HG02884 (cell line): ENCODE data around the gene F11R.
"Not testable (repeated sequence)": the region's sequence is repeated elsewhere in the genome, so short reads cannot be mapped to it uniquely, and the experiment has no call there.

Experiments
- ATAC-seq: cut with Tn5 transposase; IDR thresholded peaks from one replicate; pipeline ENCODE4 v1.9.1; 2021; ENCODE audit warnings: mild to moderate bottlenecking, moderate library complexity; ENCODE audit not compliant: unreplicated experiment

F11R gene

DNA sequence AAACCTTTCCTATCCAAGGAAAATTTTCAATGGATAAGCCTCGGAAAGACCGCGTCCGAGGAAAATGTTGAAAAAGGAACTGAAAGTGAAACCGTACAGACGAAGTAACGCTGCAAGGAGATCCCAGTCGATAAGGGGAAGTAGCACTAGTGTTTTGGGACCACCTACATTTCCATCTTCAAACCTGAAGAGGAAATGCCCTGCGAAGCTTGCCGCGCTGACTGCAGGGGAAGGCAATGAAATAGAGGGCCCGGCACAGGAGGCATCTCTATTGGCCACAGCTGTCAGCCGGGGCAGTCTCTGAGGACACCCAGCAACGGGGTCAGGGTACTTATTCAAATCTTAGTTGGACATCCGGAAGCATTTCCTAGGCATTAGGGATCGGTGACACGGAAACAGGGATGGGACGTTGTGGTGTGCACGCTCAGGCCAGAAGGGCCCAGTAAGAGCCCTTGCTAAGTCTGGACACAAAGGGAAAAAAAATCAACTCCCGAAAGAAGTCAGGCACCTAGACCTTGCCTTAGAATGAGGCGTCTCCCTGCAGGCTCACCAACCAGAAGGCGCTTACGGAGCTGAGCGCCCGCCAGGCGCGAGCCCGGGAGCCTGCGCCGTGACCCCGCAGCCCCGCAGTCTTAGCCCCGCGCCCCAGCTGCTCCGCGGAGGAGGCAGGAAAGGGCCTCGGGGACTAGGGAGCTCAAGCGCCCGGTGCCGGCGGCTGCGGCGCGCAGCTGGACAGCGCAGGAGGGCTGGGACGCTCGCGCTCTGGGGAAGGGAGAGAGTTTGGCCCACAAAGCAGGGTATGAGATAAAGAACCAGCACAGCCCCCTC is 24.2 kb upstream of the F11R start:
- peak; percentile 34 for ATAC-seq

DNA sequence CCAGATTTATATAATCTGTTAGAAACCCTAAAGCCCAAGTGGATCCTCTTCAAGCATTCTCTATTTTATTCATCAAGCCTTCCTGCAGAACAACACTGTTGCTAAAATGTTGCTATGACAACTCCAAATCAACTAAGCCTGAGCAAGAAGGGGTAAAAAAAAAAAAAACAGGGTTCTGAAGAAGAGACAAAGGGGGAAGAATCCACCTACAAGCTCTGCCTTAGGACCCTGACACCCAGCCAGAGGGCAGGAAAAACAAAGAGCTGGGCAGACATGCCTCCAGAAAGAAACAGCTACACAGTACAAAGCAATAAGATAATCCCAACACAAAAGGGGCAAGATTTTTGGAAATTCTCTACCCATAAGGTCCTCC is 23.6 kb upstream of the F11R start:
- no peak for ATAC-seq

GRCh38 chr1:161039546-161039945 is 18.6 kb upstream of the F11R start:
- ATAC-seq = no peak

- ATAC-seq = no peak
Observed at GRCh38 chr1:161039154-161039545, 18.2 kb upstream of the F11R start.

- peak; percentile 89 for ATAC-seq
Observed at GRCh38 chr1:161038523-161039153, 17.7 kb upstream of the F11R start, which contains the start of gene TSTD1. Gene TSTD1, minus strand, starts transcription at chr1:161038964. Its CDS starts 75 bp downstream, at chr1:161038889.

DNA sequence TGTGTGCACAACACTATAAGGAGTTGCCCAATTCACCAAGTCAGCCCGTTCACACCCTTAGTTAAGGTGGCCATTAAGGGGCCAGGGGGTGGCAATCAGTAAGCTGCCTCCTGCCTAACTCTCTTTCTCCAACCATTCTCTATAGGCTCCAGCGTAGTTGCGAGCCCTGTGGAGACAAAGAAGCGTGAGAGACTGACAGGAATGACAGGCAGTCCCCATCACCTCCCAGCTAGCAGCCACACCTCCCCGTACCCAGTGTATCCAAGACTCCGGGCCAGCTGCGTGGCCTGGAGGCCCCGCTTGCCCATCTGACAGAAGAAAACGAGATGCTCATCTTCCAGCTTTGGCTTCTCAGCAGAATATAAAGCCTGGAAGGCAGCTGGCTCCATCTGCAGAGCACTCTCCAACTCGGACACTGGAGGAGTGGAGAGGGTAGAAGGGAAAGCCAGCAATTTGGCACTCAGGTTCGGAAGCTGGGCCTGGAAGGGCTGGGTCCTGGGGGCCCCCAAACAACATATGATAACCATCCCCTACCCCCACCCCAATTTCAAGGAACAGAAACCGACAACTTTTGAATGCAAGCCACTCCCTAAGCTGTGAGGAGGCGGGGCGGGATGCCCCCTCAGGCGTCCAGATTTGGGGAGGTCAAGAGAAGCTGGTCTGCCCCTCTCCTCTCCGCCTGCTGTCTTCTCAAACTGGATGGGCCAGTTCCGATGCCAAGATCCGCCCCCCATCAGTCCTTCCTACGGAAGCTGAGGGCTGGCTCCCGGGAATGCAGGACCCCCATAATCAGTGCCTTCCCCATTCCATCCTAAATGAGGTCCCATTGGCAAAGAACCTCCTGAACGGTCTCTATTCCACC is 16.9 kb upstream of the F11R start:
- no peak for ATAC-seq

DNA sequence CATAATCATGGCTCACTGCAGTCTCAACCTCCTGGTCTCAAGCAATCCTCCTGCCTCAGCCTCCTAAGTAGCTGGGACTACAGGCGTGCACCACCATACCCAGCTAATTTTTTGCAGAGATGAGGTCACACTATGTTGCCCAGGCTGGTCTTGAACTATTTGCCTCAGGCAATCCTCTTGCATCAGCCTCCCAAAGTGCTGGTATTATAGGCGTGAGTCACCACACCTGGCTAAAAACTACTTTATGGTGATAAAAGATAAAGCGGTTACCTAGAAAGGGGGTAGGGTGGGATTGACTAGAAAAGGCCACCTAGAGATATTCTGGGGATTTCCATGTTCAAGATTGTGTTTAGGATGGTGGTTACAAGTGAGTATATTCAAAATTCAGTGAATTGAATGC is 12.8 kb upstream of the F11R start:
- no peak for ATAC-seq

- ATAC-seq = no peak
Observed at GRCh38 chr1:161032409-161032808, 11.5 kb upstream of the F11R start.

DNA sequence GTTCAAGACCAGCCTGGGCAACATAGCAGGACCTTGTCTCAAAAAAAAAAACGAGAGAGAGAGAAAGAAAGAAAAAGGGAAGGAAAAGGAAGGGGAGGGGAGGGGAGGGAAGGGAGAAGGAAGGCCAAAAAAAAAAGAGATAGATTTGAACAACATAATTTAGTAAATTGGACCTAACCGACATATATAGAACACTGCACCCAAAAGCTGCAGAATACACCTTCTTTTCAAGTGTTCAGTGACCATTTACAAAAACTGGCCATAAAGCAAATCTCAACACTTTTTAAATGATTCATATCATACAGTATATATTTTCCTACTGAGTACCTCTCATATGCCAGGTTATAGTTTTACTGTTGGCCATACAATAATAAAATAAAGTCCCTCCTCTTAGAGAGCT is 10.9 kb upstream of the F11R start:
- no peak for ATAC-seq

GRCh38 chr1:161029466-161029865 is 8.5 kb upstream of the F11R start:
- ATAC-seq = not testable (repeated sequence)

DNA sequence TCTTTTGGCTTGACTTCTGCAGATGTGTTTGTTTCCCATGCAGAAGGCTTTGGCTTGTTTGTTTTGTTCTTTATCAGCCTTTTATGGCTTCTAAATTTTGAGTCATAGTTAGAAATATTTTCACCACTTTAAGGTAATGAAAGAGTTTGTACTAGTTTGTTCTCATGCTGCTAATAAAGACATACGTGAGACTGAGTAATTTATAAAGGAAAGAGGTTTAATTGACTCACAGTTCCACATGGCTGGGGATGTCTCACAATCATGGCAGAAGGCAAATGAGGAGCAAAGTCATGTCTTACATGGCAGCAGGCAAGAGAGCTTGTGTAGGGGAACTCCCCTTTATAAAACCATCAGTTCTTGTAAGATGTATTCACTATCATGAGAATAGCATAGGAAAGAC is 6.0 kb upstream of the F11R start:
- ATAC-seq = not testable (repeated sequence)

GRCh38 chr1:161022432-161022831 is 1.5 kb upstream of the F11R start:
- ATAC-seq = not testable (repeated sequence)

GRCh38 chr1:161021970-161022353 is 1.0 kb upstream of the F11R start:
- no peak for ATAC-seq

DNA sequence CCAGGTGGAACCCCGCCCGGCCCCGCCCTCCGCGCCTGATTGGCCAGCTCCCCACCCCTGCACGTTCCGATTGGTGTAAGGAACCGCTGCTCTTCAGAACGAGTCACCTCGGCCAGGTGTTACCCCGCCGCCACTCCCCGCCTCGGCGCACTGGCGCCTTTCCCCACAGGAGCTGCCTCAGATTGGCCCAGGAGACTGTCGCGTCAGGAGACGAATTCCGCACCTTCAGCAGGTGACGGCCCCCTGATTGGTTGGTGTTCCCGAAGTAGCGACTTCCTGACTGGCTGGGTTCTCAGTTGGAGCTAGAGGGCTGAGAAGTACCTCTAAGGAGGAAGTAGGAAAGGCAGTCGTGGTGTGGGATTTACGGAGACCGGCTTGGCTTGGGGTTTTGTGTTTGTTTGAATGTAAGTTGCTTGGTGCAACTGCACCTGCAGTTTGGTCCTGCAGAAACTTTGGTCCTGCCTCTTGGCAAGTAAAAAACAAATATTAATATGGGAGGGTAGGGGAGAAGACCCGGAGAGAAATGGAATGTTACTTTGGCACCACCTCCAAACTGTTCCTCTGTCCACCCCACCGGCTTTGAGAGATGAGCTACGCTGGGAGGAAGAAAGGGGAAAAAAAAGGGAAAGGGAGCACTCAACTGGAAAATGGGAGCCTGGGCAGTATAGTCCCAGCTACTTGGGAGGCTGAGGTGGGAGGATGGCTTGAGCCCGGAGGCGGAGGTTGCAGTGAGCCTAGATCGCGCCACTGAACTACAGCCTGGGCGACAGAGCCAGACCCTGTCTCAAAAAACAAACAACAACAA is 415 bp upstream of the F11R start:
- peak; percentile 74 for ATAC-seq

GRCh38 chr1:161019751-161020495 is 1.0 kb downstream of the F11R start:
- no peak for ATAC-seq

DNA sequence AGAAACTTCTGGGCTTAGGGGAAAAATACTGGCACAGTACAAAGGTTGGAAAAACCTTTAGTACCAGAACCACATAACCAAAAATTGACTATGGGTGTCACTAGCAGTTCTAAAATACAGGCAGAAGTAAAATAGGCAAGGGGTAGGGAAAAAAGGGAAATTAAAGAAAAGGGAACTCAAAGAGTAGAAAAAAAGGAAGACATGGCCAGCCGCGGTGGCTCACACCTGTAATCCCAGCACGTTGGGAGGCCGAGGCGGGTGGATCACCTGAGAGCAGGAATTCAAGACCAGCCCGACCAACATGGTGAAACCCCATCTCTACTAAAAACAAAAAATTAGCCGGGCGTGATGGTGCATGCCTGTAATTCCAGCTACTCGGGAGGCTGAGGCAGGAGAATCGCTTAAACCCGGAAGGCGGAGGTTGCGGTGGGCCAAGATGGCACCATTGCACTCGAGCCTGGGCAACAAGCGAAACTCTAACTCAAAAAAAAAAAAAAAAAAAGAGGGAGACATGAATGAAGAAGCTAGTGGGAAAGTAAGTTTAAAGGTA is 1.8 kb downstream of the F11R start:
- ATAC-seq = not testable (repeated sequence)

- no peak for ATAC-seq
Observed at GRCh38 chr1:161018631-161018930, 2.4 kb downstream of the F11R start.

- ATAC-seq = no peak
Observed at GRCh38 chr1:161017756-161018630, 3.0 kb downstream of the F11R start.

- ATAC-seq = not testable (repeated sequence)
Observed at GRCh38 chr1:161017181-161017580, 3.8 kb downstream of the F11R start.
